Measurements from ENCODE around the gene SNX18.

SNX18 gene

GRCh38 chr5:54517512-54518145 is at the start of gene SNX18:
TSS of gene SNX18 (plus strand) at chr5:54517759. CDS start at chr5:54517953, 194 bp downstream.
- TF ChIP-seq, protein P1, sequence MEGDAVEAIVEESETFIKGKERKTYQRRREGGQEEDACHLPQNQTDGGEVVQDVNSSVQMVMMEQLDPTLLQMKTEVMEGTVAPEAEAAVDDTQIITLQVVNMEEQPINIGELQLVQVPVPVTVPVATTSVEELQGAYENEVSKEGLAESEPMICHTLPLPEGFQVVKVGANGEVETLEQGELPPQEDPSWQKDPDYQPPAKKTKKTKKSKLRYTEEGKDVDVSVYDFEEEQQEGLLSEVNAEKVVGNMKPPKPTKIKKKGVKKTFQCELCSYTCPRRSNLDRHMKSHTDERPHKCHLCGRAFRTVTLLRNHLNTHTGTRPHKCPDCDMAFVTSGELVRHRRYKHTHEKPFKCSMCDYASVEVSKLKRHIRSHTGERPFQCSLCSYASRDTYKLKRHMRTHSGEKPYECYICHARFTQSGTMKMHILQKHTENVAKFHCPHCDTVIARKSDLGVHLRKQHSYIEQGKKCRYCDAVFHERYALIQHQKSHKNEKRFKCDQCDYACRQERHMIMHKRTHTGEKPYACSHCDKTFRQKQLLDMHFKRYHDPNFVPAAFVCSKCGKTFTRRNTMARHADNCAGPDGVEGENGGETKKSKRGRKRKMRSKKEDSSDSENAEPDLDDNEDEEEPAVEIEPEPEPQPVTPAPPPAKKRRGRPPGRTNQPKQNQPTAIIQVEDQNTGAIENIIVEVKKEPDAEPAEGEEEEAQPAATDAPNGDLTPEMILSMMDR (IDR thresholded peaks at IDR 0.05; ENCODE audit: low read depth, low read length, missing control alignments): peak; percentile 86
- peak; percentile 85 for DNase-seq (ENCODE audit: low read depth)
- peak within 1 kb of the TSS; percentile 53 for H3K4me3 ChIP-seq (ENCODE audit: low read depth, low read length)
- in situ Hi-C loops (cut with HindIII; ENCODE audit: low sequenced_read_pairs): loop anchor here (5.0 kb wide), 1 partner anchor 355 kb away; no protein-coding TSS in a partner anchor

DNA sequence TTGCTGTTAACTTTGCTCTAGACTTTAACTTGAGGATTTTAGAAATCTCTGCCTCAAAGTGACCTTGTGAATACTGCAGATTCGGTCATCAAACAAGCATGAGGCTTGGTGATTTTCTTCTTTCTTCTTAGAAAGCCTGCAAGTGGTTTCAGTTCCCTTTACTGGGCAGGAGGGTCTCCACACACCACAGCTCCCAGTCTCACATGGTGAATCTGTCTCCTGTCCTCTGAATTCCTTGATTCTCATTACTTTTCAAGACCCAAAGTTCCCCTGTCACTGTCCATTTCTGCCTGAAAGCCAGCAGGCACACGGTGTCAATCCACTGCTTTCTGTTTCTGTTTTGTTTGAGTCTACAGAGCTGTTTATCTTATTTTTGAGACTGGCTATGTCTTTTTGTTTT is 47.9 kb upstream of the SNX18 start:
- TF ChIP-seq, protein P1 (IDR thresholded peaks at IDR 0.05; ENCODE audit: low read depth, low read length, missing control alignments): no peak
- no peak overlapping the region for H3K4me3 ChIP-seq (ENCODE audit: low read depth, low read length)
- in situ Hi-C loops (cut with HindIII; ENCODE audit: low sequenced_read_pairs): no loop called here
- DNase-seq (ENCODE audit: low read depth): no peak

DNA sequence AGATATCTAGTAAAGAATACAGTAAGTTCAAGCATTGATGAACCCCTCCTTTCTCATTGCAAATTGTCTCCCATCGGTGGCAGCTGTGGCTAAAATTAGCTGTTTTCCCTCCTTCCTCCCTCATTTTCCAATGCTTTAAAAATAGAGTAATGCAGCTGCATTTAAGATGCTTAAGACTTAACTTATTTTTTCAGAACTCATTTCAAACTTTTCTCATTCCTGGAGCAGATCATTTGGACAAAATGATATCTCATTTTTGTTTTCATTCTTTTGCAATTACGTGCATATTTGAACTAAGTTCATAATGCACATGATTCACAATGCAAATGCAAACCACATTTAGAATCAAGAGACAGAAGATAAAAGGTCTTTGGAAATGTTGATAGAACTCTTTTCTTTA is 47.4 kb upstream of the SNX18 start:
- in situ Hi-C loops (cut with HindIII; ENCODE audit: low sequenced_read_pairs): no loop called here
- DNase-seq (ENCODE audit: low read depth): no peak
- no peak overlapping the region for H3K4me3 ChIP-seq (ENCODE audit: low read depth, low read length)
- TF ChIP-seq, protein P1 (IDR thresholded peaks at IDR 0.05; ENCODE audit: low read depth, low read length, missing control alignments): no peak

DNA sequence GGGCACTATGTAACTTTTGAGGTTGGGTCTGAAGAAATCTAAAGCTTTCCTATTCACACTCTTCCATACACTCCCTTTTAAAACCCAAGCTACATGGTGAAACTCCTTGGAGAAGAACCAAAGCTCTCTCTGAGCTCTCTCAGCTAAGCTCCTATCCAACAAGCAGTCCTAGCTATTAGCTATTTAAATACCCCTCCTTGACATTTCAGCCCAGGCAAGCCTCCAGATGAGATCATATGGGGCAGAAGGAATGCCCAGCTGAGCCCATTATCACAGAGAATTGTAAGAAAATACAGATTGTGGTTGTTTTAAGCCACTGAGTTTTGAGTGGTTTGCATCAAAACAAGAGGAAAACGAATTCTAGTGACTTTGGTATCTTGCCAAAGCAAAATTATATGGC is 46.9 kb upstream of the SNX18 start:
- no peak overlapping the region for H3K4me3 ChIP-seq (ENCODE audit: low read depth, low read length)
- DNase-seq (ENCODE audit: low read depth): no peak
- in situ Hi-C loops (cut with HindIII; ENCODE audit: low sequenced_read_pairs): no loop called here
- TF ChIP-seq, protein P1 (IDR thresholded peaks at IDR 0.05; ENCODE audit: low read depth, low read length, missing control alignments): no peak

- in situ Hi-C loops (cut with HindIII; ENCODE audit: low sequenced_read_pairs): no loop called here
- H3K4me3 ChIP-seq (ENCODE audit: low read depth, low read length): no peak overlapping the region
- no peak for DNase-seq (ENCODE audit: low read depth)
- TF ChIP-seq, protein P1 (IDR thresholded peaks at IDR 0.05; ENCODE audit: low read depth, low read length, missing control alignments): no peak
Observed at GRCh38 chr5:54471398-54471797, 46.2 kb upstream of the SNX18 start.

DNA sequence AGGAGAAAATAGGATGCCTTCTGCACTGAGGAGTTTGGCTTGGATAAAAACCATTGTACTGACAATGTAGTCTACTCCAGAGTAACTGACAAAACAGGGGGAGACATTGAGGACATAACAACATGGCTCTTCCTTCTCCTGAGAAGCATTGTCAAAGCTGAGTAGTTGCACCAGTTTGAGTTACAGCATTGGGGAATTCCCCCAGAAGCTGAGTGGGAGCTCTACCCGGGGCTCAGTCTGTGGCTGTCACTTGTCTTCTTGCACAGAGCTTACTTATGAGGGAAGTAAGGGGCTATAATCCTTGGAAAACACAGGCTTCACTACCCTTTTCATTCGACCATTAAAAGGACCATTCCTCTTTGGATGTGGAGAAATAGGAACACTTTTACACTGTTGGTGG is 40.9 kb upstream of the SNX18 start:
- no peak for DNase-seq (ENCODE audit: low read depth)
- in situ Hi-C loops (cut with HindIII; ENCODE audit: low sequenced_read_pairs): no loop called here
- TF ChIP-seq, protein P1 (IDR thresholded peaks at IDR 0.05; ENCODE audit: low read depth, low read length, missing control alignments): no peak
- no peak overlapping the region for H3K4me3 ChIP-seq (ENCODE audit: low read depth, low read length)

Measured in astrocyte of the cerebellum (primary cell).